SJCRH30 (cell line): ENCODE results near the gene HOXA6. TPM values are rescaled to one million over a fixed set of nuclear protein-coding genes. Genes with fewer than 3 reads are reported as not detected.

ENCODE experiments used
- DNase-seq, 2 experiments: peaks; one replicate each; pipeline ENCODE4 v3.0.0-alpha.2; 2015 to 2020
- H3K27ac ChIP-seq: fragments of 250-450 bp; sonication (Bioruptor Pico); 2 replicates; pipeline ENCODE4 v1.5.1; 2020; ENCODE audit warnings: mild to moderate bottlenecking, moderate library complexity
- H3K27me3 ChIP-seq: fragments of 250-450 bp; sonication (Bioruptor Pico); 2 replicates; pipeline ENCODE4 v1.5.1; 2020; ENCODE audit warnings: mild to moderate bottlenecking, moderate library complexity
- H3K36me3 ChIP-seq: fragments of 250-450 bp; sonication (Bioruptor Pico); 2 replicates; pipeline ENCODE4 v1.5.1; 2020; ENCODE audit warnings: mild to moderate bottlenecking, moderate library complexity
- H3K4me1 ChIP-seq: fragments of 250-450 bp; sonication (Bioruptor Pico); 2 replicates; pipeline ENCODE4 v1.5.1; 2020; ENCODE audit warnings: mild to moderate bottlenecking, moderate library complexity
- H3K4me3 ChIP-seq: fragments of 250-450 bp; sonication (Bioruptor Pico); 2 replicates; pipeline ENCODE4 v1.5.1; 2020; ENCODE audit warnings: mild to moderate bottlenecking, moderate library complexity
- H3K9me3 ChIP-seq: fragments of 250-450 bp; sonication (Bioruptor Pico); replicated peaks from 2 replicates; pipeline ENCODE4 v1.5.1; 2020; ENCODE audit warnings: mild to moderate bottlenecking, moderate library complexity
- total RNA-seq: library from RNA; depleted of rRNA; stranded (reverse); fragments of >200 nt; shearing (Covaris generic); gene quantifications from 2 replicates; pipeline ENCODE4 v1.2.3, GENCODE V29; 2014

Gene HOXA6
- total RNA-seq, 1 experiment from 2014 or later, result 3.8 TPM

DNA sequence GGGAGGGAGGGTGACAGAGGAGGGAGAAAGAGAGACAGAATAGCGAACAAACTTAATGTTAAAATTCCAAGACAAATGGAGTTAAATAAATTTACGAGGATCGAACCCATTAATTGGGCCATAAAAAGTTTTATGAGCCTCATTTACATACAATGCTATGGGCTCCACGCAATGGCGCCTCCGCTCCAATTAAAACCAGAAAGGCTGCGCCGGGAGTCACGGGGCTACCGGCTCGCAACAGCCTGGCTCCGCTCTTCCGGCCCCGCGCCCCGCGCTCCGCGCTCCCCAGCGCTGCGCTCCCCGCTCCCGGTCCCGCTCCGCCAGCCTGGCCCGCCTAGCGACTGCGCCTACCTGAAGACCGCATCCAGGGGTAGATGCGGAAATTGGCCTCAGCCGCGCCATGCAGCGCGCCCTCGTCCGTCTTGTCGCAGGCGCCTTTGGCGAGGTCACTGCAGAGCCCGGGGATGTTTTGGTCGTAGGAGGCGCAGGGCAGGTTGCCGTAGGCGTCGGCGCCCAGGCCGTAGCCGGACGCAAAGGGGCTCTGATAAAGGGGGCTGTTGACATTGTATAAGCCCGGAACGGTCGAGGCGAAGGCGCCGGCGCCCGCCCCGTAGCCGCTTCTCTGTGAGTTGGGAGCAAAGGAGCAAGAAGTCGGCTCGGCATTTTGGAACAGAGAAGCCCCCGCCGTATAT is 8.4 kb upstream of the HOXA6 start:
- peak overlapping the region; percentile 82 for H3K4me3 ChIP-seq
- H3K27me3 ChIP-seq, result no peaks in the 10 kb centered on the region
- peak overlapping the region; percentile 80 for H3K27ac ChIP-seq
- no peaks in the 10 kb centered on the region for H3K36me3 ChIP-seq
- peak; percentile 51 to 60 for DNase-seq
- H3K4me1 ChIP-seq, result peaks cover 3% of the 10 kb centered on the region; the same call in 1 of the 2 replicates
- H3K9me3 ChIP-seq, result no peaks in the 10 kb centered on the region

DNA sequence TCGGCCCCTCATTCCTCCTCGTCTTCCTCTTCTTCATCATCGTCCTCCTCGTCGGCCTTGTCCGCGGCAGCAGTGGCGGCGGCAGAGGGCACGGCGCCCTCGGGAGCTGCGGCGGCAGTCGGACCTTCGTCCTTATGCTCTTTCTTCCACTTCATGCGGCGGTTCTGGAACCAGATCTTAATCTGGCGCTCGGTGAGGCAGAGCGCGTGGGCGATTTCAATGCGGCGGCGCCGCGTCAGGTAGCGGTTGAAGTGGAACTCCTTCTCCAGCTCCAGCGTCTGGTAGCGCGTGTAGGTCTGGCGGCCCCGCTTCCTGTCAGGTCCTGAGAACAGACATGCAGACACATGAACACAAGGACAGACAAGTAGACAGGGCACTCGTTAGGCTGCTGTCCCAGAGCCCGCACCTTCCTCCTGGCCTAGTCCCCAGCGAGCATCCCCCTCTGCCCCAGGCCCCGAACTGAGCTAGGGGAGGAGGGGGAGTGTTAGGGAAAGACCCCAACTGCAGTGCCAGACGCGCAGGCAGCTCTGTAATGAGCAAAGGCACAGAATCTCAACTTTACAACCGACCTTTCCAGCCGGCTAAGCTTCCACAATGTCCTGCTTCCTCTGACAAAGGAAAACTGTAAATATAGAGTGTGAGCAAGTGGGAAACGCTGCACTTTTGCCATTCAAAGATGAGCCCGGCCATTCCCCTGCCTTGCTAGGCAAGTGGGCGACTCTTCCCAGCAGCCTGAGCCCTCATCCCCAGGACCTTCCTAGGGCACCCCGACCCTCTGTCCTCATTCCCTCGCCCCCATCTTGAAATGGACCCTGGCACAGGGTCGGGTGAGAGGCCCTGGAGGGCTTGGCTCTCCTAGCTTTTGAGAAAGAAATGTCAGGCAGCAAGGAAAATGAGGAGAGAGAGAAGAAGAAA is 7.6 kb upstream of the HOXA6 start:
- Histone ChIP-seq H3K9me3 (no peaks in the 10 kb centered on the region), H3K36me3 (no peaks in the 10 kb centered on the region), H3K27ac (peak overlapping the region; percentile 80), H3K4me3 (peak overlapping the region; percentile 82), H3K27me3 (no peaks in the 10 kb centered on the region), H3K4me1 (peaks cover 3% of the 10 kb centered on the region; the same call in 1 of the 2 replicates)
- no peak for DNase-seq

GRCh38 chr7:27154369-27154768 is 6.8 kb upstream of the HOXA6 start:
- H3K27ac ChIP-seq, result no peak overlapping the region
- H3K27me3 ChIP-seq, result no peaks in the 10 kb centered on the region
- peaks cover 3% of the 10 kb centered on the region; the same call in 1 of the 2 replicates for H3K4me1 ChIP-seq
- no peak for DNase-seq
- H3K4me3 ChIP-seq, result no peak overlapping the region
- no peaks in the 10 kb centered on the region for H3K36me3 ChIP-seq
- no peaks in the 10 kb centered on the region for H3K9me3 ChIP-seq

- no peaks in the 10 kb centered on the region for H3K9me3 ChIP-seq
- H3K27ac ChIP-seq, result no peak overlapping the region
Observed at GRCh38 chr7:27153526-27153925, 6.0 kb upstream of the HOXA6 start.

DNA sequence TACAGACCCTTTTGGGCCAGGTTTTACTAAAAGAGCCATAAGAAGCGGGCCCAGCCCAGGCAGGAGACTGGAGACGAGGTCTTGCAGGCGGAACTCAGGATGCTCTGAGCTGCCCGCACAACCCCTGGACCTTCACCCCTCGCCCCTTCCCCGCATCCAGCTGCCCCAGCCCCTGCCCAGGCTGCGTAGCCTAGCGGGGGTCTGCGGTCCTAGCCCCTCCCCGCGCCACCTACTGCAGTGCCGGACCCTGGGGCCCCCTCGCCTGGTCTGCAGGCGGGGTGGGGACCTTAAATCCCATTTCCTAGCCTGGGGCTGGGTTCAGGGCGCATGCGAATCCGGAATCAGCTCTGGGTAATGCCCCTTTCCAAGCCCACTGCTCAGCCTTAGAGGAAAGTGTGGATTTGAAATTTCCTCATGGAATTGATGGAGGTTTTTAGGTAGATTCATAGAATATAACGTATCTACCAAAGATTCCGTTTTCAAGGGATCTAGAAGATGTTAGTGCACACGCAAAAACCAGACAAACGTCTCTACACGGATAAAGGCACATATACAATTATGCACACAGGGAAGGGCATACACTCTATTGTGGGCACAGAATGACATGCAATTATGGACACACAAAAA is 5.4 kb upstream of the HOXA6 start:
- H3K36me3 ChIP-seq, result no peaks in the 10 kb centered on the region
- no peak overlapping the region for H3K27ac ChIP-seq
- H3K4me3 ChIP-seq, result no peak overlapping the region
- H3K4me1 ChIP-seq, result peaks cover 3% of the 10 kb centered on the region; the same call in 1 of the 2 replicates
- no peaks in the 10 kb centered on the region for H3K27me3 ChIP-seq
- DNase-seq, result no peak
- no peaks in the 10 kb centered on the region for H3K9me3 ChIP-seq

More at GRCh38 chr7:27153526-27153925, 6.0 kb upstream of the HOXA6 start:
- H3K4me3 ChIP-seq, result no peak overlapping the region
- H3K27me3 ChIP-seq, result no peaks in the 10 kb centered on the region
- H3K4me1 ChIP-seq, result peaks cover 3% of the 10 kb centered on the region; the same call in 1 of the 2 replicates
- no peaks in the 10 kb centered on the region for H3K36me3 ChIP-seq
- no peak for DNase-seq

DNA sequence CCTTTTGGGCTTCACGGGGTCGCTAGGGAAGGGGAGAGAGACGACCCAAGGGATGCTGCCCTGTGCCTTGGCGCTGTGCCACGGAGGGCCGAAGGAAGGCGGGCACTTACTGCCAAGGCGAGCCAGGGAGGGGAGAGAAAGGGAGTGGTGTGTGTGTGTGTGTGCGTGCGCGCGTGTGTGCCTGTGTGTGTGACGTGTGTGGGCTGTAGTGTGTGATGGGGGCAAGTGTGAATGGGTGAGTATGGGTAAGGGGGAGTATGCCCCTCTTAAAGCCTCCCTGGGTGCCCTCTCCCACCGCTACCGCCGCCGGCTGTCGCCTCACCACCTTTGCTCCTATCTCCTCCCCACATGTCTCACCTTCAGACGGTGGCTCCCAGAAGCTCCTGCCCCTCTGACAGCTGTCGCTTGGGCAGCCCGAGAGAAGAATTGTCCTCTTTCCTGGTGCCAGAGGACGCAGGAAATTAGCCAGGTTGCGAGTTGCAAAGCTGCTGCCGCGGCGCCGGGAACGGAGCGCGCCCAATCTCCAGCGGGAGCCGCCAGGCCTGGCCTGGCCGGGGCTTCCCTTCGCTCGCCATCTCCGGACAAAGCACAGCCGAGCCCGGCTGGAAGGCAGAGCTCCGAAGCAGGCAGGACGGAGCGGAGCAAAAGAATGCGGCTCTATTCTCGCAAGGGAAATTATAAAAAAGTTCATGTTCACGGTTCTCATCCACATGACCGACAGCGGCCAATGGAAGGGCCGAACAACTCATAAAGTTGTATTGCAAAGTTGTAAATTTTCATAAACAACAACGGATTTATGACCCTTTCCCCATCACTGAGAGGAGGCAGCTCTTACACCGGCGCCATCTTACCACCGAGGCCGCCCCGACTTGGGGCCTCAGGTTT is 4.6 kb upstream of the HOXA6 start, which contains the start of gene HOXA3:
HOXA3 (minus strand) TSS at position 653 of the 885 bp plus-strand sequence. CDS start 41,943 bp downstream, outside the sequence.
- Histone ChIP-seq H3K27ac (no peak within 1 kb of the TSS), H3K9me3 (no peaks in the 10 kb centered on the region), H3K4me1 (peaks cover 3% of the 10 kb centered on the region; the same call in 1 of the 2 replicates), H3K36me3 (no peaks in the 10 kb centered on the region), H3K4me3 (peak within 1 kb of the TSS; percentile 64), H3K27me3 (no peaks in the 10 kb centered on the region)
- DNase-seq, result no peak

DNA sequence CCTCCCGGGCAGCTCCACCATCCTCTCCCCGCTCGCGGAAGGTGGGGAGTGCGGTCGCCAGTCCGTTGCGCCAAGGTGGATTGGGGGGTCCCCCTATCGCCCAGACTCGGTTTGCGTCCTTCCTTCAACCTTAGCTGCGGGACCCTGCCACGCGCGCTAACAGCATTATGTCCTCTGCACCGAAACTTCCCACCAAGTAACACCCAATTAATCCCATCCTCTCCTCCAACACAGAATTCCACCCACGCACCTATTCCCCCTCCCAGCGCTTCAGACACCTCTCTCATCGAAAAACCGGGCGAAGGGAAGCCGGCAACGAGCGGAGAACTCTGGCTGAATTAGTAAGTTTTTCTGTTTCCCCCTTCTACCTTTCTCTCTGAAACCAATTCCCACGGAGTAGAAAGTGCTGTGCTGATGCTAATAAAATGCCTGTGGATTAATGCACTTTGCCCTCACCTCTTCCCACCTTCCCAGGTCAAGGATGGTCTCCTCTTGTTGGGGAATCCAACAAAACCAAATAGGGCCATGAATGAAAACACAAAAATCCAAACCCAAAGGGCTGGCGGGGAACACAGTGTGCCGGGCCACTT is 3.9 kb upstream of the HOXA6 start:
- no peak for DNase-seq
- H3K36me3 ChIP-seq, result no peaks in the 10 kb centered on the region
- H3K4me1 ChIP-seq, result no peaks in the 10 kb centered on the region
- no peaks in the 10 kb centered on the region for H3K27me3 ChIP-seq
- H3K27ac ChIP-seq, result no peak overlapping the region; the same call in 1 of the 2 replicates
- H3K4me3 ChIP-seq, result peak overlapping the region; percentile 64
- no peaks in the 10 kb centered on the region for H3K9me3 ChIP-seq

DNA sequence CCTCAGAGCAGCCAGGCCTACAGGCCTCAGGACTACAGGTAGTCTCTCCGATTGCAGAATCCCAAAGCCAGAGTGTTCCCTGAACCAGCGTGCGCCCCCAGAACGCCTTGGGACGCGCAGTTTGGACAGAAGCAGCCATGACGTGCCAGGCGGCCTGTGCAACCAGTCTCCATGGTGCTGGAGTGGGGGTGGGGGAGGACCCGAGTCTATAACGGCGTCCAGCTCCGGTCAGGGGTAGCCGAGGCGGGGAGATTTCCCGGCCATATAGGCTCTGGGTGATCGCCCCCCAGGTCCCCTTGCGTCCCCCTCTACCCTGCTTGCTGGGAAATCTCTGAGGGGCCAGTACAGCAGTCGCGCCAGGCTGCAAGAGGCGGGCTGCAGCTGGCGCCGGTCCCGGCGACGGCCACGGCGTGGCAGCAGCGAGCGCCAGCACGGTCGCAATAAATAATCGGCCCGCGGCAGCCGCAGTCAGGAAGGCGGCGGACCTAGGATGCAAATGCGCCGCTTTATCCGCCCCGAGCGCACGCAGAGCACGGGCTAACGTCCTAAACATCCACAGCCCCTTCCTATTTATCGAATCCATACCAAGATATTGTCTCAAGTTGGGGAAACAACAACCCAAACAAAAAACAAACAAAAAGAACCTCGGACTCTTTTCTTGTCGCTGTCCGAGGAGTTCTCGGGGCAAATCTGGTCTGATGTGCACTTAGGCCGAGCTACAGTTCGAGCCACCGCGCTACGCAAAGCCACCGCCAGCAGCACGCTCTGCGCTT is 3.2 kb upstream of the HOXA6 start:
- Histone ChIP-seq H3K4me3 (peak overlapping the region; percentile 64), H3K36me3 (no peaks in the 10 kb centered on the region), H3K27me3 (no peaks in the 10 kb centered on the region), H3K27ac (peak overlapping the region; percentile 25; the same call in 1 of the 2 replicates), H3K4me1 (no peaks in the 10 kb centered on the region), H3K9me3 (no peaks in the 10 kb centered on the region)
- peak; percentile 75 to 86 for DNase-seq

DNA sequence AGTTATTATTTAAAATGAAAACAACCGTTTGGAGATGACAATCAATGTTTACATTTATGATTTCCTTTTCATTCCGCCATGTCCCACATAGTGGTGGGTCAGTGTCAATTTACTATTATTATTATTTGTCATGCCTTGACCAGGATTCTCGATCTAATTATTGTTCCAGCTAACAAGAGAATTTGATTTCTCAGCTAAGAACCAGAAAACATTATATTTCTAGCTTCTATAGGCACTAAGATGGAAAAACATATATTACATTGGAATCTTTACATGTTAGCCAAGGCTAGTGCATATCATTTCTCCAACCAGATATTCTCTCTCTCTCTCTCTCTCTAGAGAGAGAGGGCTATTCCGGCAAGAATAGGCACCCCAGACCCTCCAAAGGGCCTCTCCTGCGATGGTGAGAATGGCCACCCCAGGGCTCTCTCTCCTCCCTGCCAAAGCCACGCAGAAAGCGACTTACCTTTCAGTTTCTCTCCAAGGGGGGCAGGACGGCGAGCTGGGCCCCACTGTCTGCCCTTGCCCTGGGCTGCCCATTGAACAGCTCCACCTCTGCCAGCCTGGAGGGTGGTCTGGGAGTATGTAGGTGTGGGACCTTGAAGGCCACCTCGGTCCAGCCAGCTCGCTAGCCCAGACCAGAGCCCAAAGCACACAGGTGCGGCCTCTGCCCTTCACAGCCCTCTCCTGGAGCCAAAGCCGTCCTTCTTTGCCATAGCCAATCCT is 2.4 kb upstream of the HOXA6 start:
- Histone ChIP-seq H3K4me3 (peak overlapping the region; percentile 64), H3K9me3 (no peaks in the 10 kb centered on the region), H3K36me3 (no peaks in the 10 kb centered on the region), H3K27ac (peak overlapping the region; percentile 25; the same call in 1 of the 2 replicates), H3K27me3 (no peaks in the 10 kb centered on the region), H3K4me1 (no peaks in the 10 kb centered on the region)
- peak in 1 of 2 experiments; percentile 25 for DNase-seq

DNA sequence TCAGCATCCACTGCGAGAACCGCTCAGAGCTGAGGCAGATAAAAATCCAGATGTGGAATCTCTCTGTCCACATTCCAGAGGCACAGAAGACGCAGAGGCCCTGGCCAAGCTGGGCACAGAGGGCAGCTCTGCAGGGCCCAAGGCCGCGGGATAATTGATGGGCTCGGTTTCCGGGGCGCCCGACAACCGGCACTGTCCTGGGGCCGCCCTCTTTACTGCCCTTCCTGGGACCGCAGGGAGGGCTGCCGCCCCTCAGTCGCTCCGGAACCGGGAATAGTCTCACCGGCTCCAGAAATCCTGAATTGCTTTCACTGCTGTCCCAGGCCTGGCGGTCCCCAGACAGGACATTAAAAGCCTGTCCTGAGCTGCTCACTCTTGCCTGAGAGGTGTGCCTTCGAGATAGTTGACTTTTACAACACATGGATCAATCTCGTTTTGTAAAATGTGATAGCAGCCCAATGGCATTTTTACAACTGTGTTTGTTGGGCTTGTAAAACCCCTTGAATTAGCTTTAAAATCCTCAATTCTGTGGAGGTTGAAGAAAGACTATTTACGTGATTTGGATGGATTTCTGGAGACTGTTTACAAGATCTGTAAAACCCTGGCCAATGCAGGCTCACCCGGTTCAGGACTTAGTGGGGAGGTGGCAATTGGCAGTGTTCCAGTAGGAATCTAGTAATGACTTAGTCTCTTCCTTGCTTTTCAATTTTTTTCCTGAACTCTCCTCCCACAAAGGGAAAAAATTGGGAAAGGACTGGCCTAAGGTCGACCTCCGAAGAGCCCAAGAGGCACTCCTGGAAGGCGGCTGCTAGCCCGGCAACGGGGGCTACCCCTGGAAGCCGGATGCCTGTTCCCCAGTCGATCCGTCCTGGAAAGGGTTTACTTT is 1.4 kb upstream of the HOXA6 start:
- no peaks in the 10 kb centered on the region for H3K27me3 ChIP-seq
- H3K4me1 ChIP-seq, result no peaks in the 10 kb centered on the region
- H3K36me3 ChIP-seq, result no peaks in the 10 kb centered on the region
- H3K27ac ChIP-seq, result no peak overlapping the region; the same call in 1 of the 2 replicates
- H3K4me3 ChIP-seq, result peak overlapping the region; percentile 64
- H3K9me3 ChIP-seq, result no peaks in the 10 kb centered on the region
- no peak for DNase-seq

DNA sequence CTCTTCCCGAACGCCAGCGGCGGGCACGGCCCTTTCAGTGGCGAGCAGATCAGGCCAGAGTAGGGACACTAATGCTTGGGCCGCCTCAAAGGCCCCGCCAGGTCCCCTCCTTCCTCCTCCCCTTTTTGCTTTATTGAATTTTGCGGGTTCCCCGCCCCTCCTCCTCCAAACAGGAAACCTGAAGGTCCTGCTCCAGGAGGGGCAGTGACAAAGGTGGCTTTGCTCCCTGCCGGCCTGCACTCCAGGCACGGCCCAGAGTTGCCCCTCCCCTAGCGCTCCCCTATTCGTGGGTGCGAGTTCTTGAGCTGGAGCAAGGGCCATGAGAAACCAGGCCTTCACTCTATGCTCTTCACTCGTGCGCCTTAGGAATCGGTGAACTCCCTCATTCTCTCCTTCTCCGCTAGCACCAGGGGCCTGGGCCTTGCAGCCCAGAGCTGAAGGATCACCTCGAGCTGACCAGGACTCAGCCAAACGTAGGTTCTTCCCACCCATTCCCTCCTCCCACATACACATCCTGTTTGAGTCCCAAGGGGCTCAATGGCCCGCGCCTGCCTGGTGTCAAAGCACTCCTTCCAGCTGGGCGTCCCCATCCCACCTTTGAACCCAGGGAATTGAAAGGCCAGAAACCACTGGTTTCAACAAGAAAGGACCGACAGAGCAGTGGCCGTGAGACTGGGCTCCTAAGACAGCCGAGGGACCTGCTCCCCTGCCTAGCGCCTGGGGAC is 619 bp upstream of the HOXA6 start:
- Histone ChIP-seq H3K36me3 (no peaks in the 10 kb centered on the region), H3K27me3 (no peaks in the 10 kb centered on the region), H3K27ac (no peak overlapping the region), H3K4me3 (no peak overlapping the region), H3K4me1 (no peaks in the 10 kb centered on the region), H3K9me3 (no peaks in the 10 kb centered on the region)
- DNase-seq, result no peak
